Body of pancreas (tissue), 4 donors: ENCODE data around the gene AMACR.

Source experiments
- POLR2A ChIP-seq, 3 donors: fragments of 450-650 bp; IDR thresholded peaks; one replicate each; pipeline ENCODE4 v1.6.1; 2016; ENCODE audit warnings: antibody characterized with exemption in 3 of 3, mild to moderate bottlenecking in 2 of 3
- TF ChIP-seq, protein P1 (sequence below), 7 experiments: fragments of 450-650 bp in 4 of 7; fragments of 200-600 bp in 3 of 7; sonication (generic) in 3 of 7; IDR thresholded peaks; one replicate each; pipeline ENCODE4 v1.5.1; 2016 to 2019; ENCODE audit warnings: antibody characterized with exemption in 7 of 7

DNA sequence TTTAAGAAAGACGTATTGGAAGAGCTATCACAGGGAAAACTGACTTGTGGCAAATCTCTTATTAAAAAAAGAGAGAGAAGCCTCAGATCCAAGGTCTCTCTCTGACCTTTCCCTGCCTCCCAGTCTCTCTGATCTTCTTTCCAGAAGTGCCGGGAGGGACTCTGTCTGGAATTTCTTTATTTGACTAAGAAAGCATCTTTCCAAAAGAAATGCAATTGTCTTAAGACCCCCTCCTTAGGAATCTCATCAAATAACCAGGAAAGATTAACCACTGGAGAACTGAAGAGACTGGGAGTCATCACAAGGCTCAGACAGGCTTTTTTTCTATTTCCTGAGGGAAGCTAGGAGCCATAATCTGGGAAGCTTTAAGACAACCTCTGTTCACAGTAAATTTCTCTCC lies 30.5 kb upstream of the AMACR start:
- TF ChIP-seq, protein P1, sequence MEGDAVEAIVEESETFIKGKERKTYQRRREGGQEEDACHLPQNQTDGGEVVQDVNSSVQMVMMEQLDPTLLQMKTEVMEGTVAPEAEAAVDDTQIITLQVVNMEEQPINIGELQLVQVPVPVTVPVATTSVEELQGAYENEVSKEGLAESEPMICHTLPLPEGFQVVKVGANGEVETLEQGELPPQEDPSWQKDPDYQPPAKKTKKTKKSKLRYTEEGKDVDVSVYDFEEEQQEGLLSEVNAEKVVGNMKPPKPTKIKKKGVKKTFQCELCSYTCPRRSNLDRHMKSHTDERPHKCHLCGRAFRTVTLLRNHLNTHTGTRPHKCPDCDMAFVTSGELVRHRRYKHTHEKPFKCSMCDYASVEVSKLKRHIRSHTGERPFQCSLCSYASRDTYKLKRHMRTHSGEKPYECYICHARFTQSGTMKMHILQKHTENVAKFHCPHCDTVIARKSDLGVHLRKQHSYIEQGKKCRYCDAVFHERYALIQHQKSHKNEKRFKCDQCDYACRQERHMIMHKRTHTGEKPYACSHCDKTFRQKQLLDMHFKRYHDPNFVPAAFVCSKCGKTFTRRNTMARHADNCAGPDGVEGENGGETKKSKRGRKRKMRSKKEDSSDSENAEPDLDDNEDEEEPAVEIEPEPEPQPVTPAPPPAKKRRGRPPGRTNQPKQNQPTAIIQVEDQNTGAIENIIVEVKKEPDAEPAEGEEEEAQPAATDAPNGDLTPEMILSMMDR (IDR thresholded peaks at IDR 0.05) = no peak
- no peak for TF ChIP-seq POLR2A (IDR thresholded peaks at IDR 0.05)
